CD4-positive, alpha-beta T cell treated with Interleukin-6 at 100 ng/mL for 8 hours (primary cell): Measurements from ENCODE around the gene SEPTIN2.
"Not testable (repeated sequence)": the region's sequence is repeated elsewhere in the genome, so short reads cannot be mapped to it uniquely, and the experiment has no call there.

Experiments
- DNase-seq: peaks from one replicate; pipeline ENCODE4 v3.0.0-alpha.2; 2020; ENCODE audit warnings: mixed read lengths, low spot score

SEPTIN2 gene

DNA sequence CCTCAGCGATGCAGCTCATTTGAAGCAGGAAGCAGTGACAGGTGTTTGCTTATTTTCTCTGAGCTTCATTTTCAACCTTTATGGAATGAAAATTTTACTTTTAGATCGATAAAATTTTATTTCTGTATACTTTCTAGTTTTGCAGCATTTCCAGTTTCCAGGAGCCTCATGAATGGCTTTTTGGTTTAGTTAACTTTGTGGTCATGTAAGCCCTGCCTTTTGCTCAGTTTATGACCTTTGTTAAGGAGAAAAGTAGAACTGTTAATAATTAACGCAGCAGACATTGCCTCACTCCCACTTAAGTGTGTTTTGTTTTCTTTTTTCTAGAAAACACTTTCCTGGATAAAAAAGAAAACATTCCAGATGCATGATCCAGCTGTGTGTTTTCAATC is 35.9 kb downstream of the SEPTIN2 start:
- DNase-seq: no peak

DNA sequence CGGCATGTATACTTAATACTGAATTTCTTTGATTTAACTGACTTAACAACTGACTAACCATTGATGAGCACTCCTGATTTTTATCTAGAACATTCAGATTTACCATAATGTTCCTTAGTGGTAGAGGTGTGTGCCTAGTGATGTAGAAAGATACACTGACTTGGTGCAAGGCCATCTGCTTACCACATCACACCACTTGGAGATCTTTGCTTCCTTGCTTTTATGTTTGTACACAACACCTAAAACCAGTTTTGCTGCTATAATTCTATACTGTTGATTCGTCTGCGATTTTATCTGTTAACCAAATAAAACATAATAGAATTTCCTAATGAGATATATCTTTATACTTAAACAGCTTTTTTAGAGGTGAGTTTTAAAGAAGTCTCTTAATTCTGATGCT is 36.5 kb downstream of the SEPTIN2 start:
- no peak for DNase-seq

DNA sequence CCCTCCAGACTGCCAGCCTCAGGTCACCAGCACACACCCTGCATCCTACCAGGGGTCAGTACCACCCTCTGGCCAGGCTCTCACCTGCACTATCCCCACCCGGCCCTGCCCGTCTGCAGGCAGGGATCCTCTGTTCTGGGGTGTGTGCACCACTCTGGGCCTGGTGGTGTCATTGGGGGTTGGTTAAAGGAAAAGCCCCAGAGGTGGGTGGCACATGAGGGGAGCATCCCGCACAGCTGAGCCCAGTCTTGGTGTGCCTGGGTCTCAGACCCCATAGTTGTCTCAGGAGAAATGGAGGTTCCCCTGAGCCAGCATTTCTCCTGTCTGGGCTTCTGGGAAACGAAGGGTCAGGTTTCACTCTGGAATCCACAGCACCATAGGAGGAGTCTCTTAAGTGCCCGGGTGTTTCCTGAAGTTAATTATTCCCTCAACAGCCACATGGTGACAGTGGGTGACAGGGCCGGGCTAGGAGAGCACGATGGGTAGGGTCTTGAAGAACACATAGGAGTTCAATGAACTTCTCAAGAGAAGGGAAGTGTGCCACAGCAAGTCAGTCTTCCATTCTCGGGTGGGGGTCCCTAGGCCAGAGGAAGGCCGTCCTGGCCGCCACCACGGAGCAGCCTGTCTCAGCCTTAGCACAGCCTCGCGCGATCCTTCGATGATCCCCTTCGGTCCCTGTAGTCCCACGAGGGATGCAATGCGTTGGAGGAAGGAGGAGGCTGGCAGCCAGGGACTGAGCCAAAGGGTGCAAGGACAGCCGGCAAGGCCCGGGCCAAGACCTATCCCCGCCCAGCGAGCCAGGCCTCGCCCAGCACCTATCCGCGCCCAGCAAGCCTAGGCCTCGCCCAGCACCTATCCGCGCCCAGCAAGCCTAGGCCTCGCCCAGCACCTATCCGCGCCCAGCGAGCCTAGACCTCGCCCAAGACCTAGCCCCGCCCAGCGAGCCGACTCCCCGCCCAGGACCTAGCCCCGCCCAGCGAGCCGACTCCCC is 39.2 kb downstream of the SEPTIN2 start:
- peak; percentile 55 for DNase-seq

DNA sequence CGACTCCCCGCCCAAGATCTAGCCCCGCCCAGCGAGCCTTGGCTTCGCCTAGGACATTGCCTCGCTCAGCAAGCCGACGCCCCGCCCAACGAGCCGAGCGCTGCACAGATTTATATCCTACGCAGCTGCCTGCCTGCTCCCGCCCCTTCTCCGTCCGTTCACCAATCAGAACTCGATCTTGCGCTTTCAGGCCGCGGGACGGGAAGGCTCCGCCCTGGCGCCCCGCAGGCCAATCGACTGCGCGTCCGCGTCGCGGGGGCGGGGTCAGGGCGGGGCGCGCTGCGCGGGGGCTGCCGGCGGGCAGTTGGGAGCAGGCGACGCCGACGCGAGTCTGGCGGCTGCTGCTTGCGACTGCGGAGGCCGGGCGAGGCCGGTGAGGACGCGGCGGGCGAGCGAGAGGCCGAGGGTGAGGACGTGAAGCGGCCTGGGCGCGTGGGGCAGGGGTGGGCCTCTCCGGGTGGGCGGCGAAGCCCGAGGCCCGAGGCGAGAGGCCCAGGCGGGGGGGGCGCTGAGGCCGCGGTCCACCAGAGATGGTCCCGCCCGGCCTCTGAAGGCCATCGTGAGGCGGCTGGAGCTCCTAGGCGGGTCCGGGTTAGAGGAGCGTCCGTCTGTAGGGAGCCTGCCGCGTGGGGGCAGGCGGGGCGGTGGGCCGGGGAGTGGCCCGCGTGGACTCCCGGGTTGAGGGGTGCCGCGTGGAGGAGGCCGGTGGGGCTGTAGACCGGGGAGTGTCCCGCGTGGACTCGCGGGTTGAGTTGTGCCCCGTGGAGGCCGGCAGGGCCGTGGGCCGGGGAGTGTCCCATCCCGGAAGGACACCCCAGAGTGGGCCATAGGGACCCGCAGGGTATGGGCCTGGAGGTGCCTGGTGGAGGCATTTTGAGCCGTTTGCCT is 40.5 kb downstream of the SEPTIN2 start, which contains the start of gene FARP2:
Gene FARP2 (plus strand): TSS at position 303 of the 888 bp plus-strand sequence. CDS start 16,823 bp downstream, outside the sequence.
- peak; percentile 98 for DNase-seq

DNA sequence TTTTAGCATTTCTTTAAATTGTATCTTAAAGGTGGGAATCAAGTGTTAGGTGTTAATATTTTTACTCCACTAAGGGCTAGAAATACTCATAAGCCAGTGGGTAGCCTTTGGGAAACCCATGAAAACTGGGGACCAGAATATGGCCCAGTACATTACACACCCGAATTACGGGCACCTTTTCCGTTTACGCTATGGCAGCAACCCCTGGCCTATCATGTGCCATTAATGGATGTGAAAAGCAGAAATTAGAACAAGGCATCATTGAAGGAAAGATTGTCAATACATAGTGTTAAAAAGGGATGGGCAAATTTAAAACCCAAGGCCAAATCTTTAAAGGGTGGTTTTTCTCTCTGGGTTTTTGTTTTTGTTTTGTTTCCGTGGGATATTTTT is 41.1 kb downstream of the SEPTIN2 start:
- DNase-seq: no peak

DNA sequence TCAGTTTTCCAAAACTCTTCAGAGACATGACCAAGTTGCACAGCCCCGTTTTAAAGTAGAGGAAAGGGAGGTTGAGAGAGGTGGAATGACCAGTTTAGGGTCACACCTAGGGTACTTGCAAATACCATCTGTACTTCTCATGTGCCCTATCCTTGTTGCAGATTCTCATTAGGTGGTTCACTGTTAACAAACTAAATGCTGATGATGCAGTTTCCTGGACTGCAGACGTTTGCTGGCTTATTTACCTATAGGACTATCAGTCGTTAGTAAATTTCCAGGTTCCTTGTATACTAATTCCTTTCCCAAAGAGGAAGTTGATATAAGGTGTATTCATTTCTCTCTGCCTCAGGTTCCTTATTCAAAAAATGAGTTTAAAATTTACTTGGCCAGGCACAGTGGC is 41.8 kb downstream of the SEPTIN2 start:
- no peak for DNase-seq

DNA sequence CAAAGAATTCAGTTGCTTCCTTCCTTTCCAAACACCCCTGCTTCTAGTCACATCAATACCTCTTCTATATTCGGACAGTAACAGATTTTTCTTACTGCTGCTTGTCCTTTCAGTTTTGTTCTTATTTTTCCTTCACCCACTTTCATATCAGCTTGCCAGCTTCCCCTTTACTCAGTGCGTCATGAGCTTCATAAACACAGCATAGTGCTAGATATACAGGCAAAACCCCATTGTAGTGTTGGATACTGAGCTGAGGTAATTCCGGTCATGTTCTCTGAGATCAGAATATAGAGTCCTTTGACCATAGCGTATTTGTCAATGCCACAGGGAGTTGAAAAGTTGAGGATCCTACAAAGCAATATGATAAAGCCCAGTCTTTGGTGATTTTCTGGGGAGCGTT is 42.7 kb downstream of the SEPTIN2 start:
- no peak for DNase-seq

DNA sequence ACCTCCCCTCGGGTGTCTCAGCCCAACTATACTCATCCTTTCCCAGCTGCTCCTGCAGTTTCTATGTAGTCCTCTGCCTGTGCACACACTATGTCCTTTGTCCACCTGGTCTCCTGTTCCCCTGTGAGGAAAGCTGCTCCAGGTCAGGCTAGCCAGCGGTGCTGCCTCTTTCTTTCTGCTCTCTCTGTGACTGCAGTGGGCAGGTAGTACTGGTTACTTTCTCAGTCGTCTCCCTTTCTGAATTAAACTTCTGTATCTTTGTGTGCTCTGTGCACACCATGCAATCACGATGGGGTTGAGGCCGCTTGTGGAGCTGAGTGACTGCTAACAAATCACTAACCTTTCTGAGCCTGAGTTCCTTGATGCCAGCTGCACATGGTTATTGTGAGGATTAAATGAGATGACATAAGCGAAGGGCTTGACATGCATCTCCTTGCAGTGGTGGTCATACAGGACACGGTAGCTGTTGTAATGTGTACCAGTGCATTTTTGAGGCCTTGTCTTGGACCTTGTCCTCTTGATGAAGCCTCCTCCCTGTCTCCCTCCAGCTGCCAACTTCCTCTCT is 43.8 kb downstream of the SEPTIN2 start:
- no peak for DNase-seq

DNA sequence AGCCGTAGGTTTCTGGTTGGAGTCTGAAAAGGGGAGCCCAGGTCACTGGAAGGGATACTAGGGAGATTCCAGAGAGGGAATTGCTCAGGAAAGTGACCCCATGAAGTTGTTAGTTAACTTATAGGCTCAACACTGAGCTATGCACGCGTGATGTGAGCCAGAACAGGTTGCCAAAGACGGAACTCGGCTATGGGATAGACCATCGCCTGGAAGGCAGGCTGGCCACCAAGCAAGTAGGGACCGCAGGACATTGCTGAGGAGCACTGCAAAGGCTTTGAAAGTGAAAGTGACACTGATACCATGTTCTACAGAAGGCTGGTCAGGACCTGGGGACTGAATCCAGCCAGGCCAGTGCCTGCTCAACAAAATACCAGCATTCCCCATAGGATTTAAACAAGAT is 47.7 kb downstream of the SEPTIN2 start:
- no peak for DNase-seq

DNA sequence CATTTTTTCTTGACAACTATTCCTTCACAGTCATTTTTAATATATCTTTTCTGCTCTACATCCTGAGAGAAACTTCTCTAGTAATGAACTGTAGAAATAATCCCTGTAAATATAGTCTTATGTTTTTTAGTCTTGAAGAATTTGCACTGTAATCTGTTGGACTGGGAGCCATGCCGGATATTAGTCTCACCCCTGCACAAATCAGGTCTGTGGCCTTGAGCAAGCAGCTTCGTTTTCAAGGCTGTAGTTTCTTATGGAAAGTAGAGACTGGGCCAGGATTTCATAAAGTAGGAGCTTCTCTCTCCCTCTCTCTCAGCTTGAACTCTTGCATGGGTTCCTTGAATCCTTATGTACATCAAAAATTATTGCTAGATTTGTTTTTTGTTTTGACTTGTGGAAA is 49.1 kb downstream of the SEPTIN2 start:
- DNase-seq: no peak

DNA sequence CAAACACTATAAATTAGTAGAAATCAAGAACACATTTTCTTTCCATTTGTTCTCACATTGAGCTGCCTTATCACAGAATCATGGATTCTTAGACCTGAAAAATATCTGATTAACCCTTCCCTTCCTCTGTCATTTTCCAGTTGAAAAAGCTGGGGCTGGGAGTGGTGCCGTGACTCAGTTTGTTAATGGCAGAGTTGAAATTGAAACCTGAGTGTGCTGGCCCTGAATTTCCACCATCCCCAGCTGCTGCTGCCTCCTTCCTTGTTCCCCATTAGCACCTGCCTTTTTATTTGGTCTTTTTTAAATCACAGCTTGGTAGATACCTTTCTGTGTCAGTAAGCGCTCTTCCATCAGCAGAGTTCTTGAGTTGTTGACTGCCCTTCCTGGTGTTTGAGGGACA is 51.0 kb downstream of the SEPTIN2 start:
- DNase-seq: no peak

DNA sequence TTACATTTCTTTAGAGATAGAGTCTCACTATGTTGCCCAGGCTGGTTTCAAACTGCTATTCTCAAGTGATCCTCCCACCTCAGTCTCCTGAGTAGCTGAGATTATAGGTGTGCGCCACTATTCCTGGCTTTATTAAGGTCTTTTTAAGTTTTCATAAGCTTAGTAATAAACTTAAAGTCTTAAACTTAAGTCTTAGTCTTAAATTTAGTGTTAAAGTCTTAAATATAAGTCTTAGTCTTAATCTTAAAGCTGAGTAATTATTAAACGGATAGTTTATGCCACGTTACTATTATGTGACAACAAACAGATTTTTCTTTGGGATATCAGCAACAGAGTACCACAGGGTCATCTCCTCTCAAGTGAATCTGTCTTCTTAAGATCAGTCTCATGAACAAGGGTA is 52.9 kb downstream of the SEPTIN2 start:
- DNase-seq: no peak

DNA sequence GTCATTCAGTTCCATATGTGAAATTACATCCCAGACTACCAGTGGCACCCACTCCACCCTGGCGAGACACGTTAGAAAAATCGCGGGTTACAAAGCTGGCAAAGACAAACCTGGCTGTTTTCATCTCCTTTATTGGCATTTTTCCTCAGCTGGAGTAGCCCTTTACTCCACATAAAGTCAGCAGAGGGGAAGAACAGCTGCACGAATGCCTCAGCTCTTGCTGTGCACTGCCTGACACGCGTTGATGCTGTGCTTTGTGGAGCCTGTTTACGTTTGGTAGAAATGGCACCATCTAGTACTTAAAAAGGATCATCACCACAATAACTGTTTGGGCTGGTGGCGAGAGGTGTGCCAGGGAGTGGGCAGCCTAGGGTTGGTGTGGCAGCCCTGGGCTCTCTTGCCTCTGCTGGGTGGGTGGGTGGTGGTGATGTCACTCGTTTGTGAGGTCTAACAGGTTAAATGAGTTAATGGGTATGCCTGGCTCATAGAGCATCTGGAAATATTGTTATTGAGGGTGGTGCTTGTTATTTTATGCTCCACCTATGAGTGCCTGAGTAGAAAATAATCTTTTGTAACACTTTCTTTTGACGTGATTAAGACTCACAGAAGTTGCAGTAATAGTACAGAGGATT is 56.8 kb downstream of the SEPTIN2 start:
- DNase-seq: no peak

DNA sequence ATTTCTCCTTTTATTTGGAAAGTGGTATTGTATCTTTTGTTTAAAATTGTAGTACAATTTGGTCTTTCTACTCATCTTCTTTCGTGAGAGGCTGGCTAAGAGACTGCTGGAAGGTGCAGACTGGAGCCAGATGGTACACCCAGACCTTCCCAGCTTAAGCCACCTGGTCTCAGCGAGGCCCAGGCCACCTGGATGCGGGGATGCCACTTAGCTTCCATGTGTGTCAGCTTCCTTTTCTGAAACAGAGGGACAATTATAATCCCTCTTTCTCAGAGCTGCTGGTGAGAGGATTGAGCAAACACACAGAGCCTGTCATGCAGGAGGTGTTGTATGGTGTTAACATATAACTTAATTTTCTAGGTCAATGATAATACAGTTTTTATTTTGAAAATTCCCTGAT is 57.7 kb downstream of the SEPTIN2 start:
- no peak for DNase-seq

DNA sequence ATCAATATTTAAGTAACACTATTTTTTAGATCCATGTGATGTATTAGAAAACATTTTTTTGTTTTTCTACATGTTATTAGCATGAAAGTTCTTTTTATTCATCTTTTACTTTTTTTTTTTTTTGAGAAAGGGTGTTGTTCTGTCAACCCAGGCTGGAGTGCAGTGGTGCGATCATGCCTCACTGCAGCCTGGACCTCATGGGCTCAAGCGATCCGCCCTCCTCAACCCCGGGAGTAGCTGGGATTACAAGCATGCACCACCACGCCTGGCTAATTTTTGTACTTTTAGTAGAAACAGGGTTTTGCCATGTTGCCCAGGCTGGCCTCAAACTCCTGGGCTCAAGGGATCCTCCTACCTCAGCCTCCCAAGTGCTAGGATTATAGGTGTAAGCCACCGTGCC is 58.2 kb downstream of the SEPTIN2 start:
- not testable (repeated sequence) for DNase-seq

DNA sequence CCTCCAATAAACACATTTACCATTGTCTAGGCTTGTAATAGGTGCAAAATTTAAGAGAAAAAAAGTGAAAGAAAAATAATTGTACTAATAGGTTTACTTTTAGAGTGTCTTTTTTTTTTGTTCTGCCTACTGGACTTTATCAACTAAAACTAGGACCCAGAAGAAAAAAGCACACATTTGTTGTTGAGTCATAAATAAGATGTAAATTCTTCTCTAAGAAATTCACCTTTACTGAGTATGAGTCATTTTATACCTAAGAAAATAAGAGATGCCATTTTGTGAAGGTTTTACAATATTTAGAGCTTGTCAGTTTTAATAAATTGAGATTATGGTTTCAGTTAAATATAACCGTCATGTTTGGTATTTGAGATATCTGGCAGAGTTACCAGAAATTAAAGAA is 59.6 kb downstream of the SEPTIN2 start:
- no peak for DNase-seq

DNA sequence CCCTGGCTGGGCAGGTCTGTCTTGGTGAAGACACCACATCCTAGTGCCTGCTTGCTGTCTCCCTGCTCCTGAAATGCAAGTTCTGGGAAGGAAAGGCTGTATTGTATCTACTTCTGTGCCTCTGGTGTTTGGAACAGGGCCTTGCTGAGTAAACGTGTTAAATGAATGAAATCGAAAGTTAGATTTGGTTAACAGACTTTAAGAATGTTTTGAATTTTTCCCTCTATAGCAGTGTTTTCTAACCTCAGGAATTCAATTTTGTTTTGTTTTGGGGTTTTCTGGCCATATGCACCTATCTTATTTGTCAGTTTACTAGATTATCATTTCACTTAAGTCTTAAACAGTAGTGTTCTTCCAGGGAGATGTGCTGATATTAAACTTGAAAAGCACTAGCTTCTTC is 61.1 kb downstream of the SEPTIN2 start:
- no peak for DNase-seq

DNA sequence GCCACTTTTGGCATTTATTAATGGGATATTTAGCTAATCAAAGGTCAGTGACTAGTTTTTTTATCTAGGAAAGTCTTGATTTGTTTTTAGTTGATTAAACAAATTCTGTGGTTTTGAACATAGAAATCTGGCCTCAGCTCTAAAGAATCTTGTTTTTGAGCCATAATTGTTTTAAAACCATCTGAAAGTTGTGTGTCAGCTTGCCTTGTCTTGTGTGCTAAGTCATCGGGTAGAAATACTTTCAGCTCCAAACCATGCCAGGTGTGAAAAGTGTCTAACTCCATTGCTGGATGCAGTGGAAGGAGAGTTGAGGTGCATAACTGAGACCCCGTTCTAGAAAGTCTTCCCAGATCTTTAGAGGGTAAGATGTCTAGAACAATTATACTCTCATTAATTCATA is 63.1 kb downstream of the SEPTIN2 start:
- no peak for DNase-seq

DNA sequence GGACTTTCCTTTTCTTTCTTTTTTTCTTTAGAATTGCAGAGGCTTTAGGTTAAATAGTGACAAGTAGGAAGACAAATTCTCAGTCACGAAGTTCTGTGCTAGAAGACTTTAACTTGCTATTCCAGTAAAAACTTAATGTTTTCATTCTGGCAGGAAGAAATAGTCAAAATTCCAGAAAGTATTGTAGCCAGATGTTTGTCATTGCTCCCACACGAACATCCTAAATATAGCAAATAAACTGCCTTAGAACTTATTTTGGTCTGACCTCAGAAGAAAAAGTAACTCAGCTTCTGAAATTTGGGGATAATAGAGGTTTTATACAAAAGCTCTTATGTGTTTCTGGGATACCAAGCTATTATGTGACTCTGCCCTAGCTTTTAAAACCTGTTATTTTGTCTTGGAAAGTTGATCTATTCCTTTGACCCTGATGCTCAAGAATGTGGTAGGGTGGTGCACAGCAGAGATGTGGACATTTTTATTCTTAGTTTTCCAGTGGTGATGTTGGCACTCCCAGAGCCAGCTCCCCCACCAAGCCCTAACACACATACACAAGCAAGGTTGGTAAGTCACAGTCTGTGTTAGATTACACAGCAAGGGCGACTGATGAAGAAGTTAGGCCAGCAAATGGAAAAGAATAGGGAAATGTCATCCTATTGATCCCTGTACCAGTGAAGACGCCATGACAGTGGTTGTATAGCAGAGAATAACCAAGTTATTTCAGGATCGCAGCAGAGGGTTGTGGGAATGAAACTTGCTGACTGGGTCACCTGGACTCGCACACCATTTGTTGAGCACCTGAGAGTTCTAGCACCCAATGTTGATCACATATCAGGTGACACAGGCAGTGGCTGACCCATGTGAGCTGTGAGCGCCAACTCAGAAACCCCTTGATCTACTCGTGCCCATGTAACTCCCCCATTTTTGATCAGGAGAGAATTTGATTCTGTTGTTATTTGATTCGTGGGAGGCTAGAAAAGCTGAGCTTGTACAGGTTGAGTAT is 64.1 kb downstream of the SEPTIN2 start:
- no peak for DNase-seq

DNA sequence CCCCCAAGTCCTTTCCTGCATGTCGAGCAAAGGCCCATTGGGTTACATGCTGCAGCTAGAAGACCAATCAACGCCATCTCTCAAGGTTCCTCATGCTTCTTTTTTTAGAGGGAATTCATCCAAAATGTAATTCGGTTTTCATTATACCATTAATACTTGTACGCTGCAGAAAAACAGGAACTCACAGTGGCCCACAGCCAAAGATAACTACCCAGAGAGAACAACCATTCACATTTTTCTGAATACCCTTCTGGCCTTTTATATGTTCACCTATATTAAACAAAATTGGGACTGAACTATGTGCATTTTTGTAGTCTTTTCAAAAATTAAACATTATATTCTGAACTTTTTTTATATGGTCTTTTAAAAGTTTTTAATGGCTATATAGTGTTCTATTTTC is 66.1 kb downstream of the SEPTIN2 start:
- no peak for DNase-seq

DNA sequence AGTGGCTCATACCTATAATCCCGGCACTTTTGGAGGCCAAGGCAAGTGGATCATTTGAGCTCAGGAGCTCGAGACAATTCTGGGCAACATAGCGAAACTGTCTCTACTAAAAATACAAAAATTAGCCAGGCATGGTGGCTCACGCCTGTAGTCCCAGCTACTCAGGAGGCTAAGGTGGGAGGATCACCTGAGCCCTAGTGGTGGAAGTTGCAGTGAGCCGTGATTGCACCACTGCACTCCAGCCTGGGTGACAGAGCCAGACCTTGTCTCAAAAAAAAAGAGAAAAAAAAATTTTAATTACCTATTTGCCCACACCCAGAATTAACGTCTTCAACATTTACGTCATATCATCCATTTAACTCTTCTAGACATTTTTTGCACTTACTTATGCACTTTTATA is 69.7 kb downstream of the SEPTIN2 start:
- DNase-seq: not testable (repeated sequence)
